Osteoblast (primary cell): ENCODE data around the gene PGBD5. TPM values are rescaled to one million over a fixed set of nuclear protein-coding genes. Genes with fewer than 3 reads are reported as not detected.

Experiments
- DNase-seq: peaks from one replicate; pipeline ENCODE4 v3.0.0; 2011; ENCODE audit warnings: low spot score, mixed read lengths; ENCODE audit not compliant: insufficient read length; ENCODE audit errors: missing footprints
- H2AFZ ChIP-seq: 2 replicates; pipeline ENCODE4 v1.6.0; 2011; ENCODE audit warnings: mild to moderate bottlenecking, low read length
- H3K27ac ChIP-seq: 2 replicates; pipeline ENCODE4 v1.5.1; 2011; ENCODE audit warnings: mild to moderate bottlenecking, low read depth, low read length, moderate library complexity
- H3K27me3 ChIP-seq: 2 replicates; pipeline ENCODE4 v1.6.0; 2012; ENCODE audit warnings: mild to moderate bottlenecking, control low read depth, inconsistent platforms, low read length, moderate library complexity; ENCODE audit not compliant: insufficient read depth
- H3K36me3 ChIP-seq: 2 replicates; pipeline ENCODE4 v1.5.1; 2011; ENCODE audit warnings: mild to moderate bottlenecking, low read length, control low read depth, moderate library complexity; ENCODE audit not compliant: insufficient read depth
- H3K4me1 ChIP-seq: 2 replicates; pipeline ENCODE4 v1.5.1; 2011; ENCODE audit warnings: mild to moderate bottlenecking, low read length, control low read depth, moderate library complexity; ENCODE audit not compliant: insufficient read depth
- H3K4me2 ChIP-seq: 2 replicates; pipeline ENCODE4 v1.6.0; 2011; ENCODE audit warnings: mild to moderate bottlenecking, low read length; ENCODE audit not compliant: insufficient read depth
- H3K4me3 ChIP-seq: fragments of 200-600 bp; sonication (generic); 3 replicates; pipeline ENCODE4 v1.5.1; 2012; ENCODE audit warnings: mild to moderate bottlenecking, low read length, inconsistent platforms; ENCODE audit not compliant: insufficient read depth
- H3K79me2 ChIP-seq: 2 replicates; pipeline ENCODE4 v1.6.0; 2012; ENCODE audit warnings: mild to moderate bottlenecking, low read length, control low read depth, inconsistent platforms; ENCODE audit not compliant: insufficient read depth
- H3K9me3 ChIP-seq: 2 replicates; pipeline ENCODE4 v1.5.1; 2011; ENCODE audit warnings: low read depth, low read length, control low read depth
- H4K20me1 ChIP-seq: 2 replicates; pipeline ENCODE4 v1.6.0; 2012; ENCODE audit warnings: mild to moderate bottlenecking, low read length, control low read depth; ENCODE audit not compliant: insufficient read depth
- total RNA-seq: library from RNA; depleted of rRNA; stranded (reverse); fragments of >200 nt; gene quantifications from 2 replicates; pipeline ENCODE4 v1.2.3, GENCODE V29; 2012
- TF ChIP-seq, protein P1 (sequence below): IDR thresholded peaks from 2 replicates; pipeline ENCODE4 v1.5.1; 2011; ENCODE audit warnings: mild to moderate bottlenecking, low read depth, low read length, moderate library complexity; ENCODE audit errors: extremely low read depth

The PGBD5 gene
- total RNA-seq, 1 donor: under 0.01 TPM

DNA sequence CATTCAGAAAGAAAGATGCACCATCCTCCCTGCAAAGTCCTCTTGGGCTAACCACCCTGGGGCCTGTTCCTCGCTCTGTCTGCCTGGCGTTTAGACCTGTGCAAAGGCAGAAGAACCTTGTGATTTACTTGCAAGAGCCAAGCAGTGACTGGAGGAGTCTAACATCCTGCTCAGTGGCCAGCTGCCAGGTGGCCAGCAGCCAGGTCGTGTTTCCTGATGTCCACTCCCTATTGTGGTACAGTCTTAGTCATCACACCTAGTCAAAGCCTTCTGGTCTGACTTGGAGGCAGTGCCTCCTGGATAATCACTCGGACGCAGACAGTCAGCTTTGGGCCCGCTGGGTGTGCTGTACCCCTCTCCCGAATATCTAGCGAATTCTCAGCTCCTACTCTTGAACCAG is 118.1 kb downstream of the PGBD5 start:
- Histone ChIP-seq H3K9me3 (no peaks in the 10 kb centered on the region), H3K27me3 (no peaks in the 10 kb centered on the region), H3K4me2 (no peak overlapping the region), H3K36me3 (no peaks in the 10 kb centered on the region), H3K4me1 (peaks cover 9% of the 10 kb centered on the region), H3K27ac (no peak overlapping the region), H4K20me1 (no peaks in the 10 kb centered on the region), H2AFZ (no peak overlapping the region), H3K79me2 (no peaks in the 10 kb centered on the region), H3K4me3 (no peak overlapping the region)
- TF ChIP-seq, protein P1, sequence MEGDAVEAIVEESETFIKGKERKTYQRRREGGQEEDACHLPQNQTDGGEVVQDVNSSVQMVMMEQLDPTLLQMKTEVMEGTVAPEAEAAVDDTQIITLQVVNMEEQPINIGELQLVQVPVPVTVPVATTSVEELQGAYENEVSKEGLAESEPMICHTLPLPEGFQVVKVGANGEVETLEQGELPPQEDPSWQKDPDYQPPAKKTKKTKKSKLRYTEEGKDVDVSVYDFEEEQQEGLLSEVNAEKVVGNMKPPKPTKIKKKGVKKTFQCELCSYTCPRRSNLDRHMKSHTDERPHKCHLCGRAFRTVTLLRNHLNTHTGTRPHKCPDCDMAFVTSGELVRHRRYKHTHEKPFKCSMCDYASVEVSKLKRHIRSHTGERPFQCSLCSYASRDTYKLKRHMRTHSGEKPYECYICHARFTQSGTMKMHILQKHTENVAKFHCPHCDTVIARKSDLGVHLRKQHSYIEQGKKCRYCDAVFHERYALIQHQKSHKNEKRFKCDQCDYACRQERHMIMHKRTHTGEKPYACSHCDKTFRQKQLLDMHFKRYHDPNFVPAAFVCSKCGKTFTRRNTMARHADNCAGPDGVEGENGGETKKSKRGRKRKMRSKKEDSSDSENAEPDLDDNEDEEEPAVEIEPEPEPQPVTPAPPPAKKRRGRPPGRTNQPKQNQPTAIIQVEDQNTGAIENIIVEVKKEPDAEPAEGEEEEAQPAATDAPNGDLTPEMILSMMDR: no peak
- DNase-seq: peak; percentile 90

DNA sequence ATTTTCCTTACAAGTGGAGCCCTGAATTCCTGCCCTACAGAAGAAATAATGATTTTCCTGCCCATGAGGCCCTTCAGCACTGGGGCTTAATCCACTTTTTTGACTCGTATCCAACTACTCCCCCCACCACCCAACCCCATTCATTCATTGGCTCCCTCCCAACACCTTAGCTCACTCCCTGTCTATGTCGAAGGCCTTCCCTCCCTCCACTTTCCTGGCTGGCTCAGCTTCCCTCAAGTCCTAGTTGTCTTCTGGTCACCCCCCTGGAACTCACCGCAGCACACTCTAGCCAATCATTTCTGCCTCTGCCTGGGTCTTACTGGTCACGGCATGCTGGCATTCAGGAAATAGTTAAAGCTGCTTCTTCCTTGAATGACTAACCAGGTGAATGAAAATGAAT is 118.9 kb downstream of the PGBD5 start:
- no peak overlapping the region for H2AFZ ChIP-seq
- DNase-seq: no peak

DNA sequence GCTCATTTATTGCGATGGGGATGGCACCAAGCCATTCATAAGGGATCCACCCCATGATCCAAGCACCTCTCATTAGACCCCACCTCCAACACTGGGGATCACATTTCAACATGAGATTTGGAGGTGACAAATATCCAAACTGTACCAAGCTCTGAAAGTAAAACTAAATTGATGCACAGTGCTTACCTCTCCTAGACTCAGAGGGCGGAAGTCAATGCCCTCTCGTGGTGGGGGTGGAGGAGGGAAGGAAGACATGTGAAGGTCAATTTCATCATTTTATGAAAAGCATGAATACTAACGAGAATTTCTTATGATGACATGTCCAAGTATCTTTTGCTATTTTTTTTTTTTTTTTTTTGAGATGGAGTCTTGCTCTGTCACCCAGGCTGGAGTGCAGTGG is 120.0 kb downstream of the PGBD5 start:
- H4K20me1 ChIP-seq: no peaks in the 10 kb centered on the region
- no peak overlapping the region for H2AFZ ChIP-seq
- H3K4me3 ChIP-seq: no peak overlapping the region
- H3K27ac ChIP-seq: no peak overlapping the region
- DNase-seq: no peak
- no peaks in the 10 kb centered on the region for H3K36me3 ChIP-seq
- no peaks in the 10 kb centered on the region for H3K9me3 ChIP-seq
- H3K27me3 ChIP-seq: peaks cover 4% of the 10 kb centered on the region
- TF ChIP-seq, protein P1: no peak
- peaks cover 9% of the 10 kb centered on the region for H3K4me1 ChIP-seq
- no peaks in the 10 kb centered on the region for H3K79me2 ChIP-seq
- H3K4me2 ChIP-seq: no peak overlapping the region

More for the DNA sequence above, 118.9 kb downstream of the PGBD5 start:
- Histone ChIP-seq H3K27ac (no peak overlapping the region), H3K36me3 (no peaks in the 10 kb centered on the region), H4K20me1 (no peaks in the 10 kb centered on the region), H3K9me3 (no peaks in the 10 kb centered on the region), H3K4me1 (peaks cover 9% of the 10 kb centered on the region), H3K27me3 (peaks cover under 1% of the 10 kb centered on the region), H3K79me2 (no peaks in the 10 kb centered on the region), H3K4me3 (no peak overlapping the region), H3K4me2 (no peak overlapping the region)
- TF ChIP-seq, protein P1: no peak

DNA sequence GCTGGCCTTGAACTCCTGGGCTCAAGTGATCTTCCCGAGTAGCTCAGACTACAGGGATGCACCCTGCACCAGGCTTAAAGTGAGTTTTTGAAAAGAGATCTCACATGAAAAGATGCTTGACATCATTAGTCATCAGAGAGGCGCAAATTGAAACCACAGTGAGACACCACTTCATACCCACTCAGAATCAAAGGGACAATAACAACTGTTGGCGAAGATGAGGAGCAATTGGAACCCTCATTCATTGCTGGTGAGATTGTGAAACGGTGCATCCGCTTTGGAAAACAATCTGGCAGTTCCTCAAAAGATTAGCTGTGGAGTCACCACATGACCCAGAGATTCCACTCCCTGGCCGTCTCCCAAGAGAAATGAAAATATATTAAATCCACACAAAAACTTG is 122.3 kb downstream of the PGBD5 start:
- H3K27ac ChIP-seq: no peak overlapping the region
- TF ChIP-seq, protein P1: no peak
- no peak overlapping the region for H2AFZ ChIP-seq
- H3K27me3 ChIP-seq: peaks cover 4% of the 10 kb centered on the region
- peaks cover 9% of the 10 kb centered on the region for H3K4me1 ChIP-seq
- no peaks in the 10 kb centered on the region for H4K20me1 ChIP-seq
- no peak overlapping the region for H3K4me2 ChIP-seq
- H3K79me2 ChIP-seq: no peaks in the 10 kb centered on the region
- DNase-seq: peak; percentile 77
- no peak overlapping the region for H3K4me3 ChIP-seq
- H3K9me3 ChIP-seq: no peaks in the 10 kb centered on the region
- no peaks in the 10 kb centered on the region for H3K36me3 ChIP-seq
